ENCODE results near the gene CADM3. TPM values are rescaled to one million over a fixed set of nuclear protein-coding genes. Genes with fewer than 3 reads are reported as not detected.

CADM3 gene
- under 0.01 and 0.85 TPM in 2 replicates for total RNA-seq

GRCh38 chr1:159171254-159171687 lies at the start of gene CADM3:
Gene CADM3, plus strand, starts transcription at chr1:159171615. Its CDS starts 151 bp downstream, at chr1:159171766.
- DNase-seq (ENCODE audit: low read depth), result no peak

- peak; percentile 34 for DNase-seq (ENCODE audit: low read depth)
Observed at GRCh38 chr1:159122005-159122621, 49.3 kb upstream of the CADM3 start.

GRCh38 chr1:159123587-159123986 lies 47.8 kb upstream of the CADM3 start:
- no peak for DNase-seq (ENCODE audit: low read depth)

- DNase-seq (ENCODE audit: low read depth), result peak; percentile 32
Observed at GRCh38 chr1:159132271-159132881, 39.0 kb upstream of the CADM3 start.

GRCh38 chr1:159140474-159140873 lies 30.9 kb upstream of the CADM3 start:
- DNase-seq (ENCODE audit: low read depth), result no peak

GRCh38 chr1:159141584-159142390 lies 29.6 kb upstream of the CADM3 start:
- no peak for DNase-seq (ENCODE audit: low read depth)

- no peak for DNase-seq (ENCODE audit: low read depth)
Observed at GRCh38 chr1:159142391-159142663, 29.1 kb upstream of the CADM3 start.

GRCh38 chr1:159142726-159143510 lies 28.5 kb upstream of the CADM3 start:
- no peak for DNase-seq (ENCODE audit: low read depth)

- DNase-seq (ENCODE audit: low read depth), result no peak
Observed at GRCh38 chr1:159144571-159144970, 26.8 kb upstream of the CADM3 start.

GRCh38 chr1:159146980-159147379 lies 24.4 kb upstream of the CADM3 start:
- DNase-seq (ENCODE audit: low read depth), result no peak

GRCh38 chr1:159152031-159152430 lies 19.4 kb upstream of the CADM3 start:
- DNase-seq (ENCODE audit: low read depth), result no peak

GRCh38 chr1:159161001-159161718 lies 10.3 kb upstream of the CADM3 start:
- DNase-seq (ENCODE audit: low read depth), result peak; percentile 88

GRCh38 chr1:159161719-159162026 lies 9.7 kb upstream of the CADM3 start:
- no peak for DNase-seq (ENCODE audit: low read depth)

GRCh38 chr1:159162516-159163265 lies 8.7 kb upstream of the CADM3 start:
- DNase-seq (ENCODE audit: low read depth), result no peak

GRCh38 chr1:159163614-159164228 lies 7.7 kb upstream of the CADM3 start:
- no peak for DNase-seq (ENCODE audit: low read depth)

- DNase-seq (ENCODE audit: low read depth), result peak; percentile 6
Observed at GRCh38 chr1:159168043-159168442, 3.4 kb upstream of the CADM3 start.

GRCh38 chr1:159170639-159171038 lies 776 bp upstream of the CADM3 start:
- no peak for DNase-seq (ENCODE audit: low read depth)

- DNase-seq (ENCODE audit: low read depth), result no peak
Observed at GRCh38 chr1:159171688-159172501, 480 bp downstream of the CADM3 start.

- peak; percentile 7 for DNase-seq (ENCODE audit: low read depth)
Observed at GRCh38 chr1:159172614-159173291, 1.3 kb downstream of the CADM3 start.
